ENCODE data around the gene MYO9B. TPM values are rescaled to one million over a fixed set of nuclear protein-coding genes. Genes with fewer than 3 reads are reported as not detected.

Gene MYO9B
- polyA plus RNA-seq, 3 donors = 5.9 to 366 (median 7.5) TPM

GRCh38 chr19:17070421-17070820 lies 5.2 kb upstream of the MYO9B start:
- no peak for DNase-seq
- Histone ChIP-seq H3K27ac (ENCODE audit: low read depth in 1 of 2, low read length in 2 of 2) (peak overlapping the region in 1 of 2 donors; percentile 11), H3K4me1 (ENCODE audit: control insufficient read depth in 1 of 2, insufficient read depth in 2 of 2, low read length in 2 of 2) (peaks cover 23 to 24% of the 10 kb centered on the region in 2 donors), H3K79me2 (ENCODE audit: insufficient read depth, low read length) (peaks cover 76% of the 10 kb centered on the region), H4K20me1 (ENCODE audit: insufficient read depth, low read length) (no peaks in the 10 kb centered on the region), H3K4me2 (replicated peaks; ENCODE audit: extremely low read depth, low read length, poor library complexity, severe bottlenecking) (no peak overlapping the region), H2AFZ (ENCODE audit: insufficient read depth, low read depth, low read length, poor library complexity, severe bottlenecking) (no peak overlapping the region), H3K9ac (ENCODE audit: insufficient read depth, low read length, poor library complexity, severe bottlenecking) (no peak overlapping the region), H3K36me3 (replicated peaks in 1 of 2; ENCODE audit: control insufficient read depth in 1 of 2, insufficient read depth in 2 of 2, low read length in 2 of 2) (peaks cover 17 to 23% of the 10 kb centered on the region in 2 donors), H3K9me3 (replicated peaks in 1 of 2; ENCODE audit: control insufficient read depth in 1 of 2, insufficient read depth in 1 of 2, low read length in 2 of 2) (no peaks in the 10 kb centered on the region), H3K4me3 (replicated peaks in 1 of 3; ENCODE audit: low read depth in 2 of 3, low read length in 3 of 3) (no peak overlapping the region), H3K27me3 (ENCODE audit: control insufficient read depth in 2 of 2, insufficient read depth in 2 of 2, low read length in 2 of 2) (no peaks in the 10 kb centered on the region)
- no peak overlapping the region for H3K4me3 Mint-ChIP-seq
- TF ChIP-seq, protein P1, sequence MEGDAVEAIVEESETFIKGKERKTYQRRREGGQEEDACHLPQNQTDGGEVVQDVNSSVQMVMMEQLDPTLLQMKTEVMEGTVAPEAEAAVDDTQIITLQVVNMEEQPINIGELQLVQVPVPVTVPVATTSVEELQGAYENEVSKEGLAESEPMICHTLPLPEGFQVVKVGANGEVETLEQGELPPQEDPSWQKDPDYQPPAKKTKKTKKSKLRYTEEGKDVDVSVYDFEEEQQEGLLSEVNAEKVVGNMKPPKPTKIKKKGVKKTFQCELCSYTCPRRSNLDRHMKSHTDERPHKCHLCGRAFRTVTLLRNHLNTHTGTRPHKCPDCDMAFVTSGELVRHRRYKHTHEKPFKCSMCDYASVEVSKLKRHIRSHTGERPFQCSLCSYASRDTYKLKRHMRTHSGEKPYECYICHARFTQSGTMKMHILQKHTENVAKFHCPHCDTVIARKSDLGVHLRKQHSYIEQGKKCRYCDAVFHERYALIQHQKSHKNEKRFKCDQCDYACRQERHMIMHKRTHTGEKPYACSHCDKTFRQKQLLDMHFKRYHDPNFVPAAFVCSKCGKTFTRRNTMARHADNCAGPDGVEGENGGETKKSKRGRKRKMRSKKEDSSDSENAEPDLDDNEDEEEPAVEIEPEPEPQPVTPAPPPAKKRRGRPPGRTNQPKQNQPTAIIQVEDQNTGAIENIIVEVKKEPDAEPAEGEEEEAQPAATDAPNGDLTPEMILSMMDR (IDR thresholded peaks at IDR 0.05) = no peak
- H3K27me3 Mint-ChIP-seq (ENCODE audit: low read depth in 3 of 3) = peaks cover 0 to 5% (median 2%) of the 10 kb centered on the region in 3 donors
- H3K36me3 Mint-ChIP-seq = peaks cover 37 to 39% of the 10 kb centered on the region in 2 donors
- H3K9me3 Mint-ChIP-seq = peaks cover 0 to 4% (median 0%) of the 10 kb centered on the region in 7 donors
- H3K27ac Mint-ChIP-seq = peak overlapping the region in 4 of 7 donors; percentile 38 to 80 (median 66)
- 90% methylated on average over 12 of the region's 12 CpGs for WGBS (ENCODE audit: insufficient coverage)
- H3K4me1 Mint-ChIP-seq = peaks cover 45% of the 10 kb centered on the region
- intact Hi-C loops (cut with micrococcal nuclease) = no loop called here

DNA sequence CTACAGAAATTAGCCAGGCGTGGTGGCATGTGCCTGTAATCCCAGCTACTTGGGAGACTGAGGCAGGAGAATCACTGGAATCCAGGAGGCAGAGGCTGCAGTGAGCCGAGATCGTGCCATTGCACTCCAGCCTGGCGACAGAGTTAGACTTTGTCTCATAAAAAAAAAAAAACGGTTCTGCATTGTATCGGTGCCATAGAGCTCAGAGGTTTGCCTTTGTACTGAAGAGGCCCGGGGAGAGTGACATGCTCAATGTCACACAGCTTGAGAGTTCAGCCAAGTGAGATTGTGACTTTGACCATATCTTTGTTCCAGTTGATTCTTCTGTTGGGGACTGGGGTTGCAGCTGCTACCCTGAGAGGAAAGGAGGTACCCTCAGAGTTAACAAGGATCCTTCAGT lies 4.7 kb upstream of the MYO9B start:
- TF ChIP-seq, protein P1 (IDR thresholded peaks at IDR 0.05) = no peak
- peaks cover 17 to 23% of the 10 kb centered on the region in 2 donors for H3K36me3 ChIP-seq (replicated peaks in 1 of 2; ENCODE audit: control insufficient read depth in 1 of 2, insufficient read depth in 2 of 2, low read length in 2 of 2)
- H2AFZ ChIP-seq (ENCODE audit: insufficient read depth, low read depth, low read length, poor library complexity, severe bottlenecking) = no peak overlapping the region
- DNase-seq = no peak
- no peaks in the 10 kb centered on the region for H3K27me3 ChIP-seq (ENCODE audit: control insufficient read depth in 2 of 2, insufficient read depth in 2 of 2, low read length in 2 of 2)
- peaks cover 0 to 4% (median 0%) of the 10 kb centered on the region in 7 donors for H3K9me3 Mint-ChIP-seq
- H3K9ac ChIP-seq (ENCODE audit: insufficient read depth, low read length, poor library complexity, severe bottlenecking) = no peak overlapping the region
- peaks cover 37 to 39% of the 10 kb centered on the region in 2 donors for H3K36me3 Mint-ChIP-seq
- no peak overlapping the region for H3K4me2 ChIP-seq (replicated peaks; ENCODE audit: extremely low read depth, low read length, poor library complexity, severe bottlenecking)
- 98% methylated on average over 7 of the region's 7 CpGs for WGBS (ENCODE audit: insufficient coverage)
- H3K27me3 Mint-ChIP-seq (ENCODE audit: low read depth in 3 of 3) = peaks cover 0 to 5% (median 2%) of the 10 kb centered on the region in 3 donors
- peaks cover under 1% of the 10 kb centered on the region for H4K20me1 ChIP-seq (ENCODE audit: insufficient read depth, low read length)
- no peak overlapping the region for H3K4me3 ChIP-seq (replicated peaks in 1 of 3; ENCODE audit: low read depth in 2 of 3, low read length in 3 of 3)
- intact Hi-C loops (cut with micrococcal nuclease) = no loop called here
- no peak overlapping the region for H3K4me3 Mint-ChIP-seq
- peak overlapping the region in 3 of 7 donors; percentile 1 to 55 (median 37) for H3K27ac Mint-ChIP-seq
- H3K9me3 ChIP-seq (replicated peaks in 1 of 2; ENCODE audit: control insufficient read depth in 1 of 2, insufficient read depth in 1 of 2, low read length in 2 of 2) = no peaks in the 10 kb centered on the region
- H3K4me1 ChIP-seq (ENCODE audit: control insufficient read depth in 1 of 2, insufficient read depth in 2 of 2, low read length in 2 of 2) = peaks cover 23 to 24% of the 10 kb centered on the region in 2 donors
- H3K79me2 ChIP-seq (ENCODE audit: insufficient read depth, low read length) = peaks cover 74% of the 10 kb centered on the region
- H3K4me1 Mint-ChIP-seq = peaks cover 45% of the 10 kb centered on the region
- H3K27ac ChIP-seq (ENCODE audit: low read depth in 1 of 2, low read length in 2 of 2) = no peak overlapping the region

Measured in CD14-positive monocyte (primary cell).